ENCODE measurements around the gene PDE4D. TPM values are rescaled to one million over a fixed set of nuclear protein-coding genes. Genes with fewer than 3 reads are reported as not detected.

PDE4D gene
- polyA plus RNA-seq, 1 donor, result 23.1 TPM

DNA sequence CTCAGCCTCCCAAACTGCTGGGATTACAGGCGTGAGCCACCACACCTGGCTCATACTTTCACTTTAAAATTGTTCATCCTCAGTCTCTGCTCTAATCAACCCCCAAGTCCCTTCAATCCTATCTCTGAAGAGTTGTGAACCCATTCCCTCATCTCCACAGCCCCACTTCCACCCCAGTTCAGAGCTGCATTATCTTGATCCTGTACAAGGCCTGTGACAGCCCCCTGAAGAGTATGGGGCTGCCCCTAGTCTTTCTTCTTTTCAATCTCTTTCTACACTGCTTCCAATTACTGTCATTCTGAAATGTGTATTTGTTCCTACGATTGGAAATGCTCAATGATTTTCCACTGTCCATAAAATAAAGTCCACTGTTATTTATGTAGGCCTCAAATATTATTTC, 722.4 kb downstream of the PDE4D start:
- DNase-seq, result no peak

DNA sequence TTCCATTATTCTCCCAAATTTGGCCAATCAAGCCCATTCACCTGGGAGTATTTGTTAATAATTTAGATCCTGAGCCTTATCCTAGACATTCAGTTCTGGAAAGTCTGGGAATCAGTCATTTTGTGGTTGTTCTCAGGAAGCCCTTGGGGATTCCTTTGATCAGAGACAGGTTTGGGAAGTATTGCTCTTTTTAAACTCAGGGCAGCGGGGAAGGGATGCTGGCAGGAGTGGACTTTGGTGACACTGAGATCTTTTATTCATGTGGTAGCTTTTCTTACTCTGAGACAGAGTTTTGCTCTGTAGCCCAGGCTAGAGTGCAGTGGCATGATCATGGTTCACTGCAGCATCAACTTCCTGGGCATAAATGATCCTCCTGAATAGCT, 723.8 kb downstream of the PDE4D start:
- no peak for DNase-seq

DNA sequence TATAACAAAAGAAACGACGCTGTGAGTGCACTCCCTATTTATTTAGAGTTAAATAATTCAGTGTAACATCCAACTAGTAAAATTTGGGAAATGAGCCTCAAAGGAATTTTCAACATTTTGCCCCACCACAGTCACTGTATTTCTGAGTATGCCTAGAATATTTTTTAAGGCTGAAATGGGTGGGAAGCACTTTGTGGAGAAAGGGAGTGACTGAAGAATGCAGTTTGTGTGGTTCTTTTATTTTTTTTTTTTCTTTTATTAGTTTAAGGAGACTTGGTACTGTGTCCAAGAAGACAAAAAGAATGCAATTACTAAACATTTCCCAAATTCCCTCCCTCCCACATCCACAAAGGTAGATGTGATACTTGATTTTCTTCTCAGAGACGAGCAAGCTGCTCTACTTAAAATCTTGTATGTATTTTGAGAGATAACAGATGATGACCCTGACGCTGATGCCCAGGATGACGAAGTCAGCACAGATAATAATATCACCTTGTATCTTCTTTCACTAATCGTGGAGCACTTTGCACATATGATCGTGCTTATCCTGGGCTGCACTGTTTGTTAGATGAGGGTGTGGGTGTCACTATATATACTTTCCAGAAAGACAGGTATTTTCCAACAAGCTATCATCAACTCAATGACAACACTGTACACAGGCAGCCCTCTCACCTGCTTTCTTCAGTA, 724.3 kb downstream of the PDE4D start:
- no peak for DNase-seq

DNA sequence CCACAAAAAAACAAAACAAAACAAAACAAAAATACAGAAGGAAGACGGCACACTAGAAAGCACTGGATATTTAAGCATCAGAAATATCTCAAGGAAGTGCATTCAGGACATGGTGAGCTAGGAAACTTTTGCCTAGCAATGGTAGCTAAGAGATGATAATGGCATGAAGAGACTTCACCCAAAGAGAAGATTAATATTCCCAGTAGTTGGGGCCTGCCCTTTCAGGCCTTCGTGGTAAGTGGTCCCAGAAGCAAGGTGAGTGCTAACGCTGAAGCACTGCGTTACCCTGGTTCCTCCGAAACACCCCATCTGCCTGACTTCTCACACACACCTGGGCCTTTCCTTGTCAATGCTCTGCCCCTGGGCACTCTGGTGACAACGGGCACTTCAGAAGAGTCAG, 725.5 kb downstream of the PDE4D start:
- DNase-seq, result no peak

DNA sequence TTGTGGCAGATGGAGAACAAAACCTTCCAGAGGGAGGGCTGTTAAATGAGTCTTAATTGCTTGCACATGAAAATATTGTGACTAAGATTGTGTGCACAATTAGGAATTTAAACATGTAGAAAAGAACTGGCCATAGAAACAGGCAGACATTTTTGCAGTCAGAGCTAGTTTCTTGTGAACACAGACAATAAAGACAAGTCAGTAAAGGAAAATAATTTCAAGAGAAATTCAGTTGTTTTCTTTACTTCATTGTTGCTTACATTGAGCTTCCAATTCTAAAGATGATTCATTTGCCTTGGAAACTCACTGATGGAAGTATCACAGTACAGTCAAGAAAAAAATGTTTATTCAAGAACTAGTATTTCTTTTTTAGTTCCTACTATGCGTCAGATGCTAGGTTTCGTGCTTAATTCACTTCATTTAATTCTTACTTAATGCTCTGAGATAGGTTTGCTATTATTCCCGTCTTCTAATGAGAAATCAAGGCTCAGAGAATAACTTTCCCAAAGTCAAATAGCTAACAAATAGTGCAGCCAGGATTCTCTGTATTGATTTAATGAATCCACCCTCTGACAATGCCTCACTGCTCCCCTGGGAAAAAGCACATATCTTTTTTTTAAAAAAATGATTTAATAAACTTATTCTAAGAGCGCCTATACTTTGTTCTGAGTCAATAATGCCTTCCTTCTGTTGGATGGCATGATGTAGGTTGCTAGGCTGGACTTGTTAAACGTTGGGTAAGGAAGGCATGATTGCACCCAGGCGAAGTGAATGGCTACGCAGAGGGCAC, 729.3 kb downstream of the PDE4D start:
- DNase-seq, result no peak

DNA sequence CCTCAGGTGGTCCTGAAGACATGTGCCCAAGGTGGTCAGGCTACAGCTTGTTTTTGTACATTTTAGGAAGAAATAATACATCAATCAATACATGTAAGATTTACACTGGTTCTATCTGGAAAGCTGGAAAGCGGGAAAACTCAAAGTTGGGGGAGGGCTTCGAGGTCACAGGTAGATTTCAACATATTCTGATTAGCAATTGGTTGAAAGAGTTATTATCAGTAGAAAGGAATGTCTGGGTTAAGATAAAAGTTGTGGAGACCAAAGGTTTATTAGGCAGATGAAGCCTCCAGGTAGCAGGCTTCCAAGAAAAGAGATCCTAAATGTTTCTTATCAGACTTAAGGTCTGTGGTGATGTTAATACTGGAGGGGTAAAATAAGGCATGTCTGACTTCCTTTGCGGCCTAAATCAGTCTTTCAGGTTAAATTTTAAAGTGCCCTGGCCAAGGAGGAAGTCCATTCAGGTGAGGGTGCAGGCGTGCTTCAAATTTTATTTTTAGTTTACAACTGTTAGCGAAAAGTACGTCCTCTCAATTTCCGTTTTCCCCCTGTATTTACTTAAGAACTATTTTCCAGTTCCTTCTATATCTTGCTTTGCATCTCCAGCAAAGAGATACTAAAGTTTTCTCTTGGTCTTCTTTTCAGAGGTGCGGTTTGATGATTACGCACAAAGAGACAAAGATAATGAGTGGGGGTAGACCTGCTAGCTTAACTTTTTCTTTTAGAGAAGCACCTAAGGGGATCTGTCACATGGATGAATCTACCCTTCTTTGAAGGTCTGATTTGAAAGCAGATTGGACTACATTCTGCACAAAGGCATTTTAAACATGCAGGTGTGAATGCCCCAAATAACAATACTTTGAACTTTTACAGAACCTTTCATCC, 732.1 kb downstream of the PDE4D start:
- DNase-seq, result no peak

DNA sequence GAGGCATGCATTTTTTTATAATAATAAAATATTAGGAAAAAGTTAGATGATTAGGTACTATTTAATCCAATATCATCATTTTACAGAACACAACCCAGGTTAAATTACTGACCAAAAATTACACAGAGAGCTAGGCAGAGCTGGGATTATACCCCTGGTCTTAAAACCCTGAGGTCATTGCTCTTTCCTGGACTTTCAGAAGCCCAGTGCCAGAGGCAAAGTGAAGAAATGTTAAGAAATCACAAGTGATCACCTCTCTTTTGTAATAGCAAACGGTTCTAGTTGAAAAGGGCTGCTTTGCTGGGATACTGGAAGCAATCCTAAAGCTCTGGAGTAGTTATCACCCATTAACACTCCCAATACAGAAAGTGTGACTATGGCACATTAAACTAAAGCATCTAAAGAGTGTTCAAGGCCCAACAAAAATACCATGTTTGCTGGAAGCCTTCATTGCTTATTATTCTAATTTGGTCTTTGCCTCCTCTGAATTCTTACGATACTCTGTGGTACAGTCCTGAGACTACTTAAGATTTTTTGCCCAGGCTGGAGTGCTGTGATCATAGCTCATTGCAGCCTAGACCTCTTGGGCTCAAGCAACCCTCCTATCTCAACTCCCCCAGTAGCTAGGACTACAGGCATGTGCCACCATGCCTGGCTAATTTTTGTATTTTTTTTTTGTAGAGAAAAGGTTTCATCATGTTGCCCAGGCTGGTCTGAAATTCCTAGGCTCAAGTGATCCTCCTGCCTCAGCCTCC, 734.7 kb downstream of the PDE4D start:
- DNase-seq, result no peak

DNA sequence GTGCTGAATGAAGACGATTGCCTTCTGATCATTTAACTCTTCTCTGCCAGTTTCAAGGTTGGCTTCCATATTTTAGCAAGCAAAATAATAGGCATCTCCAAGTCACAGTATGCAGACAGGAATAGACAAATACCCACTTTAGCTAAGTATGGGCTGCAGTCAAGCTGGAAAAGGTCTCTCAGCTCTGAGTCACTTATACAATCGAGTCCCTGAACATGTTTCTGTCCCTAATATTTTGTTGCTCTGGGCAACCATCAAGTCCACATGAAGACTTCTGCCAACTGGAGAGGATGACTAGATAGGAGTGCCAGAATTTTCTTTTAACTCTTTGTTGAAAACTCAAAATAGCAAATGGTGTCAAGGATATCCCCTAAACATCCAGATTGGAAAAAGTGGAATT, 735.4 kb downstream of the PDE4D start:
- DNase-seq, result no peak

DNA sequence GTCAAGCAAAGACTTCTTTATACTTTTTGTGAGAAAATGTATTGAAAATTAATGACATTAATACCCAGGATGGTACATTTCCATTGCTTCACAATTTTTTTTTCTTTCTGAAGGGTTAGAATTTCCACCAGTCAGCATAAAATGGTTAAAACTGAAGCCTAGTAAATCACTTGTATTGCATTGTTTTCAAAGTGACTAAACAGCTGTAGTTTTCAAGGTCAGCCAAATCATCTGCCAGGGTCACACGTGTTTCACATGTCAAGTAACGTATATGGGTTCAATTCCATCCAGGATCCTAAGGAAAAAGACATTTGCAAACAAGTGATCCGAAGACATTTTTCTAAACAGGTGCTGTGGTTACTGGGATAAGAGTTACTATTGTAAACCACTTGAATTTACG, 736.5 kb downstream of the PDE4D start:
- no peak for DNase-seq

DNA sequence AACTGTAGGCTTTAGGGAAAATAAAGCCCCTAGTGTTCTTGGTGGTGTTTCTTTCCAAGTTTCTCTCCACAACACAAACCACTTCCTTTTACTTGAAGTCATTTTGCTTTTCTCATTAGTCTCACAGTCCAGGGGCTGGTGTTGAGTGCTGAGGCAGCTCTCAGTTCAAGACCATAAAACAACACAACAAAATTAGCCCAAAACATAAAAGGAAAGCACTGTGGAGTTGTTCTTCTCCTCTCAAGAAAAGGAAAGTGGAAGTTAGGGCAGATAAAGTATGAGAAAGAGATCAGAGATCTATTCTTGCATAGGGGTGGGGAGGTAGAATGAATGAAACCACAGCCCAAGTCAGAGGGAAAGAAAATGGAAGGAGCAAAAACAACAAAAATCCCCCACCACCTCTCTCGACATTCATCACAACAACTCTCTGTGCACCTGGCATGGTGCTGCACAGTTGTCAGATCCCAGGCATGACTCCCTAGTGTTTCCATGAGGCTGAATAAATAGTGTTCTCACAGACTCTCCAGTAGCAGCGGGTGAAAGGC, 740.8 kb downstream of the PDE4D start:
- DNase-seq, result no peak

DNA sequence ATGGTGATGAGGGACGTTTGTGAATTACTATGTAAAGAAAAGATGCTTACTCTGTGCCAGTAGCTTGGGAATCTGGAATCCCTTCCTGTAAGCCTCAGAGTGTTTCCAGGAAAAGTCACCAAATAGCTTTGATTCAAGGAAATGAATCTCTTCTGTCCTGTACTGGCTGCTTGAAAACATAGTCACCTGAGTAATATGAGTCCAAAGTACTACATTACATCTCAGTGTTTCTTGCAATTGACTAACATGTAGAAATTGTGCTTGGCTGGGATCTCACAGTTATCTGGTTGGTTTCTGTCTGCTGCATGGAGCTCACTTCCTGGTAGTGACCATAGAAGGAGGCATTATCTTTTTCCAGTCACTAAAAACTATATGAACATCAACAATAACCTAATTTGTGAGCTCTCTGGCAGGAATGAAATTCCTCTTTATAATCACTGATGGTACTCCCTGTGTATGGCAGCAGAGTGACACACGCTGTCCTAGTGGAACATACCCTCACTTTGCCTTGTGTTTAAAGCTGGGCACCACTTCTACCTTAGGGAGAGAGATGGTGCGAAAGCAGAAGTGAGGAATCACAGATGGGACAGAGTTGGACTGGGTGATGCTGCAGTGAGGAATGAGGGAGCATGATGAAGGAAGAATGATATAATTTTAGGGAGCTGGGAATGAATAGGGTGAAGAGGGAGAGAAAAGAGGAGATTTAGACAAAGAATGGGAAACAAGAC, 742.2 kb downstream of the PDE4D start:
- no peak for DNase-seq

DNA sequence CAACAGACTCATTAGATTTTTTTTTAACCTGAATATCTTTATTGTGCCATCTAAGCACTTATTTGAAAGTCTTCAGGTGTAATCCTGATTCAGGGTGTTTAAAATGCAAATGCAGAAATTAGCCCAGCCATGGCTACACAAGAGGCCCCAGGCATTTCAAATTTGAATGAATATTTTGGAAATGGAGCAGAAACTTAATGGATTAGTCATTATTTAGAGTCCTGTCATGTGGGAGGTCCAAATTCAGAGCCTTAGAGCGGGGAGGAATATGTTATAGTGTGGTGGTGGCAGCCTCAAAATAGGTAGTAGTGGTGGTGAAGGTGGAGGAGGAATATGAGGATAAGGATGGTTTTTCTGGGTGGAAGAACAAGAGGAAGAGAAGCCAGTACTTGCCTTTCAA, 743.7 kb downstream of the PDE4D start:
- DNase-seq, result no peak

DNA sequence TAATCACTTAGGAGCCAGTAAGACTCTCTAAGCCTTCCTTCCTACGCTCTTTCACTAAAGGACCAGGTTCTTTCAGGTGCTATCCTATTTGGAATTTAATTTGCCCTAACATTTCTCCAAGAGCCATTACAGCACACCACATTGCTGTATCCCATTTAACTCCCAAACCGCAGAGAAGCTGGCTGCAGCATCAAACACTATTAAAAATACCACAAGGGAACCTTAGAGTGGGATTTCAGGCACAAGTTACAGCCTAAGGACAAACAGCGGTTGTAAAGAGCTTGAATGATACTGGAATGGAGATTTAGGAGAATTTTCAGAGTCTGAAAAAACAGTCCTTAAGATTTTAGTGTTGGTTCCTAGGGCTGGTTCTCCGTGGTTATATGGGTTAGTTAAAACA, 744.3 kb downstream of the PDE4D start:
- no peak for DNase-seq

DNA sequence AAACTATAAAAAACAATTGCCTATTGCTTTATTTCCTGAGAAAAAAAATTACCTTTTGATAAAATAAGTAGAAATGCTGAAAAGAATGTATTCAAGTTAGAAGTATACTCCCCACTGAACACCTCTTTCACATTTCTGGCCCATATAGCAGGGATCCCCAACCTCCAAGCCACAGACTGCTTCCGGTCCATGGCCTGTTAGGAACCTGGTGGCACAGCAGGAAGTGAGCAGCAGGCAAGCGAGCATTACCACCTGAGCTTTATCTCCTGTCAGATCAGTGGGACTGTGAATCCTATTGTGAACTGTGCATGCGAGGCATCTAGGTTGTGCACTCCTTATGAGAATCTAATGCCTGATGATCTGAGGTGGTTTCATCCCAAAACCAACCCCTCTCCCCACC, 746.8 kb downstream of the PDE4D start:
- DNase-seq, result no peak

DNA sequence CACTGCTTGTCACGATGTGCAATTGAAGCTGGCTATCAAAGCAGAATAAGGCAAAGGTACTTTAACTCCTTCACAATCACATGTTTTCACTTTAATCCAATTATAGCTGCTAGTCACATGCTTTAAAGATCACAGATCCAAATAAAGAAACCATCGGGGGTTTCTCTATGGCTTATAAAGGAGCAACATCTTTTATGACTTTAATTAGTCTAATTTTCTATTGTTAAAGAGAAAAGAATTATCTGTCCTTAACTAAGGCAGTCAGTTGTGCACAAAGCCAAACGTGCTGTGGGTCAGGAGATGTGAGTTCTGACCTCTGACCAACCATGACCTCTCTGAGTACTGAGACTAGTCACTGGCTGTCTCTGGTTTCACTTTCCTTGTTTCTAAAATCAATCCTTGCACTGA, 749.6 kb downstream of the PDE4D start:
- DNase-seq, result no peak

DNA sequence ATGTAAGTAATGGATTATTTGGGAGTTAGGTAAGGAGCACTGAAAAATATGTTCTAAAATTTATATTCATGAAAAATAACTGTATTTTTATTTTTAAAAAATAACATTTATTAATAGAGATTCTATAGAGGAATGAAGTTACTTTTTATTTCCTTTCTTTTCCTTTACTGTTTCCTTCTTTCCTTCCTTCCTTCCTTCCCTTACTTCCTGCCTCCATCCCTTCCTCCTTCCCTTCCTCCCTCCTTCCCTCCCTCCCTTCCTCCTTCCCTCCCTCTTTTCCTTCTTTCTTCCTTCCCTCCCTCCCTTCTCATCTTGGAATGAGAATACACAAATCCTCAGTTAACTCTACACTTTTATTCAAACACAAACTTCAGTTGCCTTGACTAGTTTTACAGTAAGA, 750.6 kb downstream of the PDE4D start:
- DNase-seq, result no peak

DNA sequence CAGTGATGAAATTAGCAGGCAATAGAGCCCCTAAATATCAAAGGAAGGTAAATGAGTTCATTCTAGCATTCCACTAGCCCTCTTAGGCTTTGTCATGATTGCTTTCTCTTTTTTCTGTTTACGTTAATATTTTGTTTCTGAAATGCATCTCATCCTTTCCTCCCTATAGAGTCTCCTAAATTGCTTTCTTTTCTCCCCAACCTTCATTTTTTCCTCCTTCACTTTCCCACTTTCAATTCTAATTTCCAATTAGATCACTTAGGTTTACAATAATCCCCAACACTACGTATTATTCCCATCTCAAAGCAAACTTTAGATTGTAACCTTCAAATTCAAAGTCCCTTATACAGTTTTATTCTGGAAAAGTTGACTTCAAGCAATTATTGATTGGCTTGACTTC, 751.4 kb downstream of the PDE4D start:
- no peak for DNase-seq

DNA sequence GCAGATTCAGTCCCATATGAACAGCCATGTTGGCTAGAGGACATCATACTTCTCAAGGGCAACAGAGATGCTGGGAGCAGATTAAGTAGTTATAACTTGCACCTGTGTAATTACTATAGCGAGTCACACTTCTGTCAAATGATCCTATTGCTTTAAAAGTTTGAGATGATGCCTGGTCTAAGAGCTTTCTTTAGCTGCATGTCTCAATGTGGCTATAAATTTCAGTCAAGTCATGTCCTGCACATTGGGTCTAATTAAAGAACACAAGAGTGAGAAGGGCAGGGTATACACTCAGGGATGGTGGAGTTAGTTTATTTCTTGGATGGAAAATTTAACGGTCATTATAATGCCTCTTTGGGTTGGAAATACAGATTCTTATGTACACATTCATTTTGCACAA, 753.4 kb downstream of the PDE4D start:
- DNase-seq, result no peak

DNA sequence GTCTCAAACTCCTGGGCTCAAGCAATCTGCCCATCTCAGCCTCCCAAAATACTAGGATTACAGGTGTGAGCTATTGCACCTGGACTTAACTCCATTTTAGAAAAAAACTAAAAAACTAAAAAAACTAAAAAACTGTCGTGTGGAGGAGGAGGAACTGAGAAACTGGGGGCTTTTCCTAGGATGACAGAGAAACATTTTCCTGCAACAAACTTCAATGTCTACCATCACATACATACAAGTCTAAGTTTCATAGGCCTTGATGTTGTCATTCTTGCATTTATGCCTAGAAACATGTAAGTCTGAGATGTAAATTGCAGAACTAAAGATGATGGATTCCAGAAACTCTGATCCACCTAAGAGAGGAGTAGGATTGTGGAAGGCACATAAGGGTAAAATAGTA, 753.8 kb downstream of the PDE4D start:
- DNase-seq, result no peak

DNA sequence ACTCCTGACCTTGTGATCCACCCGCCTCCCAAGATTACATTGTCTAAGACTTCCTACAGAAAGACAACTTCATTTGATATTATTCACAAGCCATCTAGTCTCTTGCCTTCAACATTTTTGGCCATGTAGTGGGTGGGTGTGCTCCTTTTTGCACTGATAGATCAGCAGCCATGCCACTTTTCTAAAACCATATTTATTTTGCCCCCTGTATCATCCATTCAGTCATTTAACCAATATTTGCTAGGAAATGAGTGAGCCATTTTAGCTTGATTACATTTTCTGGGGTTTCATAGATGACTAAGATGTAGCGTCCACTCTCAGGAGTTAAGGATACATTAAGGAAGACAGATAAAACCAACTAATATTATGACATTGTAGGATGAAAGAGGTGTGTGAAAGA, 755.0 kb downstream of the PDE4D start:
- no peak for DNase-seq

DNA sequence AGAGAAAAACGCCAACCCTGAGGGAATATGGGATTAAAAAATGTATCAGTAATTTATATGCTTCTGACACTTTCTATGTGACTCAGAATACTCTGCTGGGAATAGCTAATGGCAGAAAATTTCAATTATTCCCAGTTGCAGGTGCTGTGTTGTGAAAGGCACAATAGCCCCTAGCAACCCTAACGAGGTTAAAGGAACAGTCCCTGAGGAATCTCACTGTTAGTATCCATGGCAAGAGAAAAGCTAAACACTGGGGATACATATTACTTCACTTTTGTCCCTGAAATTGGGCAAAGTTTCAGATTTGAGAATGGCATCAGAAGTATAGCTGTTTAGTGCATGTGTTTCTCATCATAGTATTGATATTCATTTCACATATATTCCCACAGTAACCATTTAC, 755.7 kb downstream of the PDE4D start:
- DNase-seq, result no peak

Data from left kidney (tissue), 2 donors.